ENCODE measurements around the gene EPHB3. TPM values are rescaled to one million over a fixed set of nuclear protein-coding genes. Genes with fewer than 3 reads are reported as not detected.

EPHB3 gene
- total RNA-seq, 2 experiments from 2014 or later: 0.19 to 0.22 TPM

DNA sequence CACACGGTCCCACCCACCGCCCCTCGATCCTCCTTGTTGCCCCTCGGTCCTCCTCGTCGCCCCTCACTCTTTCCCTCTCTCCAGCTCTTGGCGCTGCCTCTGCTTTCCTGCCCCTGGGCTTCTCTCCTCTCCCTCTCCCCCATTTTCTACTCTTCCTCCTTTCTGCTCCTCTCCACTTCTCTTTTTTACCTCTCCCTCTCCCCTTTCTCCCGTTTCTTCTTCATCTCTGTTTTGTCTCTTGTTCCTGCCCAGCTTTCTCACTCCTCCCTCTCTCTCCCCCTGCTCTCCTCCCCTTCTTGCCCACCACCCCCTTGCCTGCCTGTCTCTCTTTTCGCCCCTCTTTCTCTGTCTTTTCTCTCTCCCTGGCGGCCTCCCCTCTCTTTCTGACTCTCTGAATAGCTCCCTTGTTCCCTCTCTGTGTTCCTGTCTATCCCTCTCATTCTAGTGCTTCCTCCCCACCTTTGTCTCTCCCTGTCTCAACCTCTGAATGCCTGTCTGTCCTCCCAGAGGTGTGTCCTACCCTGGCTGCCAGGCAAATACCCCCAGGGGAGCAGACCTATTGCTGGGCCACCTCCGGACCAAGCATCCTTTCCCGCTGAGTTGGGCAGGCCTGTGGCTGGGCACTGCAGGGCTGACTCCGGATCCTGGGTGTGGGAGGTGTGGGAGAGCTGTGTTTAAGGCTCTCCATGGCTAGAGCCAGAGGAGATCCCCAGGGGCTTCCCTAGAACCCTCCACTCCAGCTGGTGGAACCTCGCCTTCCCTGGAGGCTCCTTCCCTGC lies 41.0 kb downstream of the EPHB3 start:
- H3K4me3 Mint-ChIP-seq: peak overlapping the region; percentile 62
- peaks cover 30% of the 10 kb centered on the region for H3K4me1 ChIP-seq (ENCODE audit: insufficient read depth, low read length)
- intact Hi-C loops (cut with DNase I, micrococcal nuclease): no loop called here

DNA sequence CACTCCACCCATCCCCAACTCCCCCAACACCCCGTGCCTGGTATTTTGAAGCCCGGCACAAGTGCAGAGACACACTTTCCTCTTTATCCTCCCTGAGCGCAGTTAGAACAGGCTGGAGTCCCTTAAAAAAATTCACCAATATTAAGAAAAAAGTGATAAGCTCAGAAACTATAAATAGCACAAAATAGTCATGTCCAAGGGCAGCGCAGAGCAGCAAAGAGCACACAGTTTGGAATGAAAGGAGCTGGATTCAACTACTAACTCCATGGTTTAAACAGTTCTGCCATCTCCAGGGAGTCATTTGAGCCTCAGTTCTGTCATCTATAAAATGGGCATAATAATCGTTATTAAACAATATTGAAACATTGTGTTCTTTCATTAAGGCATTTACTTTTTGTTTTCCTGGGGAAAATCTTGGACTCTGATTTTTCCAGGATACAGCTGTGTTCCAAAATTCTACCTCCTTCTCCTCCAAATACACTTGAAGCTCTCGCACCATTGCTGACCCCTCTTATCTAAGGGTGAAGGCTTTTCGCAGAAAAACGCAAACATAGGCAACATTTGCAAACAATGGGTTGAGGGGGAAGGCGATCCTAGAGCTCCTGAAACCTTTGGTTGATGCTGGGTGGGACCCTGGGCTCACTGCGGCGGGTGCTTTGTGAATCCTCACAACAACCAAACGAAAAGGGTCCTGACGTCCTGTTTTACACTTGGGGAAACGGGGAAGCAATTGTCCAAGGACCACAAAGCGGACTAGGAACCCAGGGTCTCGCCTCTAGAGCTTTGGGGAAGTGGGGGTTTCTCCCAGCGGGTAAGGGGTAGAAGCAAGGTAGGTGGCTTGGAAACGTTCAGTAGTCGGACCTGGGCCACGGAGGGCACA lies 41.8 kb downstream of the EPHB3 start:
- Mint-ChIP-seq H3K27me3 (peaks cover 63% of the 10 kb centered on the region), H3K36me3 (ENCODE audit: low read depth) (no peaks in the 10 kb centered on the region), H3K27ac (no peak overlapping the region), H3K4me1 (ENCODE audit: low read depth) (peaks cover 47% of the 10 kb centered on the region), H3K9me3 (no peaks in the 10 kb centered on the region), H3K4me3 (peak overlapping the region; percentile 62)
- ChIA-PET POLR2A (interaction anchor here (1.2 to 1.3 kb wide), 2 partner anchors 16 to 108 kb away, joined by 3 to 4 read pairs; no protein-coding TSS in a partner anchor), CTCF (interaction anchor here (0.6 kb wide), 1 partner anchor 257 kb away, joined by 3 read pairs; no protein-coding TSS in a partner anchor)
- H3K36me3 ChIP-seq (ENCODE audit: insufficient read depth, low read length): no peaks in the 10 kb centered on the region
- H3K4me1 ChIP-seq (ENCODE audit: insufficient read depth, low read length): peaks cover 37% of the 10 kb centered on the region
- no peak for DNase-seq
- ATAC-seq (ENCODE audit: poor library complexity): no peak
- peaks cover 32 to 47% of the 10 kb centered on the region in 2 experiments for H3K27me3 ChIP-seq (ENCODE audit: control insufficient read depth in 1 of 2, insufficient read depth in 2 of 2, low read length in 2 of 2)
- intact Hi-C loops (cut with DNase I, micrococcal nuclease): no loop called here
- H3K27ac ChIP-seq (ENCODE audit: low read depth in 1 of 2, low read length in 2 of 2): no peak overlapping the region
- H3K9me3 ChIP-seq (ENCODE audit: control insufficient read depth in 1 of 2, insufficient read depth in 1 of 2, low read length in 2 of 2): no peaks in the 10 kb centered on the region
- TF ChIP-seq, protein P1, sequence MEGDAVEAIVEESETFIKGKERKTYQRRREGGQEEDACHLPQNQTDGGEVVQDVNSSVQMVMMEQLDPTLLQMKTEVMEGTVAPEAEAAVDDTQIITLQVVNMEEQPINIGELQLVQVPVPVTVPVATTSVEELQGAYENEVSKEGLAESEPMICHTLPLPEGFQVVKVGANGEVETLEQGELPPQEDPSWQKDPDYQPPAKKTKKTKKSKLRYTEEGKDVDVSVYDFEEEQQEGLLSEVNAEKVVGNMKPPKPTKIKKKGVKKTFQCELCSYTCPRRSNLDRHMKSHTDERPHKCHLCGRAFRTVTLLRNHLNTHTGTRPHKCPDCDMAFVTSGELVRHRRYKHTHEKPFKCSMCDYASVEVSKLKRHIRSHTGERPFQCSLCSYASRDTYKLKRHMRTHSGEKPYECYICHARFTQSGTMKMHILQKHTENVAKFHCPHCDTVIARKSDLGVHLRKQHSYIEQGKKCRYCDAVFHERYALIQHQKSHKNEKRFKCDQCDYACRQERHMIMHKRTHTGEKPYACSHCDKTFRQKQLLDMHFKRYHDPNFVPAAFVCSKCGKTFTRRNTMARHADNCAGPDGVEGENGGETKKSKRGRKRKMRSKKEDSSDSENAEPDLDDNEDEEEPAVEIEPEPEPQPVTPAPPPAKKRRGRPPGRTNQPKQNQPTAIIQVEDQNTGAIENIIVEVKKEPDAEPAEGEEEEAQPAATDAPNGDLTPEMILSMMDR (IDR thresholded peaks at IDR 0.05): no peak
- no peak overlapping the region for H3K4me3 ChIP-seq (ENCODE audit: low read length)

More for the DNA sequence above, 41.0 kb downstream of the EPHB3 start:
- H3K27me3 Mint-ChIP-seq: peaks cover 59% of the 10 kb centered on the region
- ATAC-seq (ENCODE audit: poor library complexity): no peak
- no peaks in the 10 kb centered on the region for H3K9me3 Mint-ChIP-seq
- H3K27me3 ChIP-seq (ENCODE audit: control insufficient read depth in 1 of 2, insufficient read depth in 2 of 2, low read length in 2 of 2): peaks cover 32 to 47% of the 10 kb centered on the region in 2 experiments
- TF ChIP-seq, protein P1 (IDR thresholded peaks at IDR 0.05): no peak
- ChIA-PET POLR2A (interaction anchor here (1.2 to 1.3 kb wide), 2 partner anchors 17 to 108 kb away, joined by 3 to 4 read pairs; no protein-coding TSS in a partner anchor), CTCF (no interaction called here)
- H3K36me3 ChIP-seq (ENCODE audit: insufficient read depth, low read length): no peaks in the 10 kb centered on the region
- no peaks in the 10 kb centered on the region for H3K9me3 ChIP-seq (ENCODE audit: control insufficient read depth in 1 of 2, insufficient read depth in 1 of 2, low read length in 2 of 2)
- no peak overlapping the region for H3K27ac ChIP-seq (ENCODE audit: low read depth in 1 of 2, low read length in 2 of 2)
- H3K27ac Mint-ChIP-seq: no peak overlapping the region
- peaks cover 38% of the 10 kb centered on the region for H3K4me1 Mint-ChIP-seq (ENCODE audit: low read depth)
- no peaks in the 10 kb centered on the region for H3K36me3 Mint-ChIP-seq (ENCODE audit: low read depth)
- peak in 1 of 14 experiments; percentile 11 for DNase-seq
- no peak overlapping the region for H3K4me3 ChIP-seq (ENCODE audit: low read length)

DNA sequence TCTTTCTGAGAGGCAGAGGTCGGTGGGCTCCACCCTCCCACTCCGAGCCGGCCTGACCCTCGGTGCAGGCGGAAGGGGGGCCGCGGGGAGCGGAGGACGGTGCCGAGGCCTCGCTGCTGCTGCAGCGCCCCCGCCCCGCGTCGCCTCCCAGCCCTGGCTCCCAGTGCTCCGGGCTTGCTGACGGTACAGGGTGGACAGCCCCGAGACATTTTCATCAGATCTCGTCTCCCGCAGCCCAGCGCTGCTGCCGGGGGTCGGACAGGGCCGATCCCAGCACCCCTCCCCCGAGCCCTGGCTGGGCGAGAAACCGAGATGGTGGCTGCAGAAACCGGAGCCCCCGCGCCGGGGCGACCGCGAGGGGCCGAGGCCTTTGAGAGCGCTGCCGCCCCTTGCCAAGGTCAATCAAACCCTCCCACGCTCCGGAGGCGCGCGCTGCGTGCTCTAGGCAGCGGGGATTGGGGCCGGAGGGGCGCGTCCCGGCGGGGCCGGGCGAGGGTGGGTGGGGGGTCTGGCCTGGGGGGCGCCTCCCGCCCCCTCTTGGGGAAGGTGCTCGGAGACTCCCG lies 42.5 kb downstream of the EPHB3 start:
- Histone ChIP-seq H3K36me3 (ENCODE audit: insufficient read depth, low read length) (no peaks in the 10 kb centered on the region), H3K27ac (ENCODE audit: low read depth in 1 of 2, low read length in 2 of 2) (no peak overlapping the region), H3K4me3 (ENCODE audit: low read length) (no peak overlapping the region), H3K4me1 (ENCODE audit: insufficient read depth, low read length) (peaks cover 40% of the 10 kb centered on the region), H3K27me3 (ENCODE audit: control insufficient read depth in 1 of 2, insufficient read depth in 2 of 2, low read length in 2 of 2) (peaks cover 32 to 47% of the 10 kb centered on the region in 2 experiments), H3K9me3 (ENCODE audit: control insufficient read depth in 1 of 2, insufficient read depth in 1 of 2, low read length in 2 of 2) (no peaks in the 10 kb centered on the region)
- peaks cover 63% of the 10 kb centered on the region for H3K27me3 Mint-ChIP-seq
- ATAC-seq (ENCODE audit: poor library complexity) (no peak), DNase-seq (peak in 1 of 14 experiments; percentile 14)
- H3K27ac Mint-ChIP-seq: no peak overlapping the region
- TF ChIP-seq, protein P1 (IDR thresholded peaks at IDR 0.05): no peak
- CTCF ChIA-PET: interaction anchor here (0.6 kb wide), 1 partner anchor 845 kb away, joined by 4 read pairs; no protein-coding TSS in a partner anchor
- H3K4me1 Mint-ChIP-seq (ENCODE audit: low read depth): peaks cover 54% of the 10 kb centered on the region
- POLR2A ChIA-PET: interaction anchor here (1.2 kb wide), 1 partner anchor 107 kb away, joined by 3 read pairs; no protein-coding TSS in a partner anchor
- intact Hi-C loops (cut with DNase I, micrococcal nuclease): no loop called here
- no peaks in the 10 kb centered on the region for H3K9me3 Mint-ChIP-seq
- peak overlapping the region; percentile 62 for H3K4me3 Mint-ChIP-seq
- H3K36me3 Mint-ChIP-seq (ENCODE audit: low read depth): no peaks in the 10 kb centered on the region
